Neural cell (in vitro differentiated cells): ENCODE results near the gene LRCH1. TPM values are rescaled to one million over a fixed set of nuclear protein-coding genes. Genes with fewer than 3 reads are reported as not detected.

Source experiments
- H2AFZ ChIP-seq: fragments of 200-600, 300-800 bp; sonication (generic), shearing (Covaris generic); 2 replicates; pipeline ENCODE4 v1.6.0; 2014; ENCODE audit warnings: low read depth, mild to moderate bottlenecking, antibody characterized with exemption, low read length, moderate library complexity
- H3F3A ChIP-seq: fragments of 200-600 bp; shearing (Covaris generic); 2 replicates; pipeline ENCODE4 v1.6.1; 2016; ENCODE audit warnings: mild to moderate bottlenecking, moderate library complexity, mixed read lengths, antibody characterized with exemption, low read length; ENCODE audit not compliant: insufficient read depth, poor library complexity, severe bottlenecking
- H3K27ac ChIP-seq: fragments of 200-600, 300-800 bp; sonication (generic), shearing (Covaris generic); 2 replicates; pipeline ENCODE4 v1.5.1; 2014; ENCODE audit warnings: mild to moderate bottlenecking, low read length, moderate library complexity
- H3K27me3 ChIP-seq: fragments of 300-800, 200-600 bp; sonication (generic), shearing (Covaris generic); 2 replicates; pipeline ENCODE4 v1.6.0; 2014; ENCODE audit warnings: mild to moderate bottlenecking, low read depth, low read length, moderate library complexity; ENCODE audit not compliant: insufficient read depth
- H3K36me3 ChIP-seq: fragments of 300-800, 200-600 bp; sonication (generic), shearing (Covaris generic); 2 replicates; pipeline ENCODE4 v1.5.1; 2014; ENCODE audit warnings: mild to moderate bottlenecking, antibody characterized with exemption, low read length, moderate library complexity; ENCODE audit not compliant: insufficient read depth
- H3K4me2 ChIP-seq: fragments of 300-800, 200-600 bp; sonication (generic), shearing (Covaris generic); 2 replicates; pipeline ENCODE4 v1.6.0; 2014; ENCODE audit warnings: mild to moderate bottlenecking, low read length
- H3K4me3 ChIP-seq: fragments of 300-800, 200-600 bp; sonication (generic), shearing (Covaris generic); 2 replicates; pipeline ENCODE4 v1.5.1; 2014; ENCODE audit warnings: mild to moderate bottlenecking, low read length, moderate library complexity
- H3K79me2 ChIP-seq: fragments of 200-600 bp; shearing (Covaris generic); replicated peaks from 2 replicates; pipeline ENCODE4 v1.6.0; 2014; ENCODE audit warnings: mild to moderate bottlenecking, low read length, moderate library complexity; ENCODE audit not compliant: insufficient read depth
- H3K9ac ChIP-seq: fragments of 300-800, 200-600 bp; sonication (generic), shearing (Covaris generic); 2 replicates; pipeline ENCODE4 v1.6.1; 2016; ENCODE audit warnings: mild to moderate bottlenecking, low read length, mixed read lengths
- H3K9me2 ChIP-seq: fragments of 200-600 bp; shearing (Covaris generic); 2 replicates; pipeline ENCODE4 v1.6.1; 2016; ENCODE audit warnings: mild to moderate bottlenecking, low read length, mixed read lengths; ENCODE audit not compliant: insufficient read depth
- H3K9me3 ChIP-seq: fragments of 200-600, 300-800 bp; sonication (generic), shearing (Covaris generic); 2 replicates; pipeline ENCODE4 v1.6.1; 2016; ENCODE audit warnings: mild to moderate bottlenecking, mixed run types, low read length, moderate library complexity, mixed read lengths
- H4K20me1 ChIP-seq: fragments of 200-600 bp; shearing (Covaris generic); 2 replicates; pipeline ENCODE4 v1.6.1; 2016; ENCODE audit warnings: mild to moderate bottlenecking, mixed run types; ENCODE audit not compliant: insufficient read depth
- EP300 ChIP-seq: fragments of 450-650 bp; conservative IDR thresholded peaks from 2 replicates; pipeline ENCODE4 v1.6.1; 2014; ENCODE audit warnings: antibody characterized with exemption, mild to moderate bottlenecking, moderate library complexity; ENCODE audit not compliant: poor library complexity, severe bottlenecking
- EZH2 ChIP-seq: fragments of 200-600, 300-800 bp; shearing (Covaris generic), sonication (generic); IDR thresholded peaks from 2 replicates; pipeline ENCODE4 v1.6.1; 2014; ENCODE audit warnings: antibody characterized with exemption, low read length, borderline replicate concordance, mild to moderate bottlenecking; ENCODE audit not compliant: insufficient read depth, poor library complexity, severe bottlenecking
- MXI1 ChIP-seq: fragments of 450-650 bp; conservative IDR thresholded peaks from 2 replicates; pipeline ENCODE4 v1.6.1; 2014; ENCODE audit warnings: antibody characterized with exemption, mild to moderate bottlenecking; ENCODE audit not compliant: poor library complexity, severe bottlenecking
- POLR2AphosphoS5 ChIP-seq: IDR thresholded peaks from 2 replicates; pipeline ENCODE4 v1.6.1; 2012
- RAD21 ChIP-seq: fragments of 450-650 bp; conservative IDR thresholded peaks from 2 replicates; pipeline ENCODE4 v1.6.1; 2014; ENCODE audit warnings: antibody characterized with exemption, mild to moderate bottlenecking, moderate library complexity
- SMC3 ChIP-seq: fragments of 450-650 bp; conservative IDR thresholded peaks from 2 replicates; pipeline ENCODE4 v1.6.1; 2014; ENCODE audit warnings: antibody characterized with exemption, mild to moderate bottlenecking, moderate library complexity; ENCODE audit not compliant: poor library complexity
- TAF1 ChIP-seq: IDR thresholded peaks from 2 replicates; pipeline ENCODE4 v1.6.1; 2012; ENCODE audit warnings: low read depth
- polyA plus RNA-seq: library from polyadenylated mRNA; depleted of rRNA; stranded (reverse); fragments of >200 nt; gene quantifications from 2 replicates; pipeline ENCODE4 v1.2.3, GENCODE V29; 2014
- TF ChIP-seq, protein P1 (sequence below): fragments of 450-650 bp; IDR thresholded peaks from 2 replicates; pipeline ENCODE4 v1.5.1; 2014; ENCODE audit warnings: antibody characterized with exemption, mild to moderate bottlenecking, moderate library complexity; ENCODE audit not compliant: poor library complexity, severe bottlenecking
- TF ChIP-seq, protein P2 (sequence below): IDR thresholded peaks from 2 replicates; pipeline ENCODE4 v1.6.1; 2012; ENCODE audit warnings: borderline replicate concordance

Gene LRCH1
- polyA plus RNA-seq, 1 donor from 2014 or later, result 15.4 TPM

- no peaks in the 10 kb centered on the region for H3K36me3 ChIP-seq
- H2AFZ ChIP-seq, result no peak overlapping the region
- no peak overlapping the region for H3K9ac ChIP-seq
- H3F3A ChIP-seq, result no peaks in the 10 kb centered on the region
- TF ChIP-seq POLR2AphosphoS5, result no peak
- TF ChIP-seq, protein P1, sequence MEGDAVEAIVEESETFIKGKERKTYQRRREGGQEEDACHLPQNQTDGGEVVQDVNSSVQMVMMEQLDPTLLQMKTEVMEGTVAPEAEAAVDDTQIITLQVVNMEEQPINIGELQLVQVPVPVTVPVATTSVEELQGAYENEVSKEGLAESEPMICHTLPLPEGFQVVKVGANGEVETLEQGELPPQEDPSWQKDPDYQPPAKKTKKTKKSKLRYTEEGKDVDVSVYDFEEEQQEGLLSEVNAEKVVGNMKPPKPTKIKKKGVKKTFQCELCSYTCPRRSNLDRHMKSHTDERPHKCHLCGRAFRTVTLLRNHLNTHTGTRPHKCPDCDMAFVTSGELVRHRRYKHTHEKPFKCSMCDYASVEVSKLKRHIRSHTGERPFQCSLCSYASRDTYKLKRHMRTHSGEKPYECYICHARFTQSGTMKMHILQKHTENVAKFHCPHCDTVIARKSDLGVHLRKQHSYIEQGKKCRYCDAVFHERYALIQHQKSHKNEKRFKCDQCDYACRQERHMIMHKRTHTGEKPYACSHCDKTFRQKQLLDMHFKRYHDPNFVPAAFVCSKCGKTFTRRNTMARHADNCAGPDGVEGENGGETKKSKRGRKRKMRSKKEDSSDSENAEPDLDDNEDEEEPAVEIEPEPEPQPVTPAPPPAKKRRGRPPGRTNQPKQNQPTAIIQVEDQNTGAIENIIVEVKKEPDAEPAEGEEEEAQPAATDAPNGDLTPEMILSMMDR, result no peak
- TF ChIP-seq SMC3, result no peak
- TF ChIP-seq, protein P2, sequence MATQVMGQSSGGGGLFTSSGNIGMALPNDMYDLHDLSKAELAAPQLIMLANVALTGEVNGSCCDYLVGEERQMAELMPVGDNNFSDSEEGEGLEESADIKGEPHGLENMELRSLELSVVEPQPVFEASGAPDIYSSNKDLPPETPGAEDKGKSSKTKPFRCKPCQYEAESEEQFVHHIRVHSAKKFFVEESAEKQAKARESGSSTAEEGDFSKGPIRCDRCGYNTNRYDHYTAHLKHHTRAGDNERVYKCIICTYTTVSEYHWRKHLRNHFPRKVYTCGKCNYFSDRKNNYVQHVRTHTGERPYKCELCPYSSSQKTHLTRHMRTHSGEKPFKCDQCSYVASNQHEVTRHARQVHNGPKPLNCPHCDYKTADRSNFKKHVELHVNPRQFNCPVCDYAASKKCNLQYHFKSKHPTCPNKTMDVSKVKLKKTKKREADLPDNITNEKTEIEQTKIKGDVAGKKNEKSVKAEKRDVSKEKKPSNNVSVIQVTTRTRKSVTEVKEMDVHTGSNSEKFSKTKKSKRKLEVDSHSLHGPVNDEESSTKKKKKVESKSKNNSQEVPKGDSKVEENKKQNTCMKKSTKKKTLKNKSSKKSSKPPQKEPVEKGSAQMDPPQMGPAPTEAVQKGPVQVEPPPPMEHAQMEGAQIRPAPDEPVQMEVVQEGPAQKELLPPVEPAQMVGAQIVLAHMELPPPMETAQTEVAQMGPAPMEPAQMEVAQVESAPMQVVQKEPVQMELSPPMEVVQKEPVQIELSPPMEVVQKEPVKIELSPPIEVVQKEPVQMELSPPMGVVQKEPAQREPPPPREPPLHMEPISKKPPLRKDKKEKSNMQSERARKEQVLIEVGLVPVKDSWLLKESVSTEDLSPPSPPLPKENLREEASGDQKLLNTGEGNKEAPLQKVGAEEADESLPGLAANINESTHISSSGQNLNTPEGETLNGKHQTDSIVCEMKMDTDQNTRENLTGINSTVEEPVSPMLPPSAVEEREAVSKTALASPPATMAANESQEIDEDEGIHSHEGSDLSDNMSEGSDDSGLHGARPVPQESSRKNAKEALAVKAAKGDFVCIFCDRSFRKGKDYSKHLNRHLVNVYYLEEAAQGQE, result no peak
- no peak for TF ChIP-seq RAD21
- TF ChIP-seq MXI1, result no peak
- no peak for TF ChIP-seq EP300
- no peaks in the 10 kb centered on the region for H3K27me3 ChIP-seq
- H3K9me3 ChIP-seq, result no peaks in the 10 kb centered on the region
- no peak overlapping the region for H3K4me2 ChIP-seq
- H4K20me1 ChIP-seq, result no peaks in the 10 kb centered on the region
- H3K79me2 ChIP-seq, result peaks cover 3% of the 10 kb centered on the region
- no peak overlapping the region for H3K27ac ChIP-seq
- H3K4me3 ChIP-seq, result no peak overlapping the region
- no peaks in the 10 kb centered on the region for H3K9me2 ChIP-seq
Measured at GRCh38 chr13:46605076-46605824, 52.3 kb downstream of the LRCH1 start.

DNA sequence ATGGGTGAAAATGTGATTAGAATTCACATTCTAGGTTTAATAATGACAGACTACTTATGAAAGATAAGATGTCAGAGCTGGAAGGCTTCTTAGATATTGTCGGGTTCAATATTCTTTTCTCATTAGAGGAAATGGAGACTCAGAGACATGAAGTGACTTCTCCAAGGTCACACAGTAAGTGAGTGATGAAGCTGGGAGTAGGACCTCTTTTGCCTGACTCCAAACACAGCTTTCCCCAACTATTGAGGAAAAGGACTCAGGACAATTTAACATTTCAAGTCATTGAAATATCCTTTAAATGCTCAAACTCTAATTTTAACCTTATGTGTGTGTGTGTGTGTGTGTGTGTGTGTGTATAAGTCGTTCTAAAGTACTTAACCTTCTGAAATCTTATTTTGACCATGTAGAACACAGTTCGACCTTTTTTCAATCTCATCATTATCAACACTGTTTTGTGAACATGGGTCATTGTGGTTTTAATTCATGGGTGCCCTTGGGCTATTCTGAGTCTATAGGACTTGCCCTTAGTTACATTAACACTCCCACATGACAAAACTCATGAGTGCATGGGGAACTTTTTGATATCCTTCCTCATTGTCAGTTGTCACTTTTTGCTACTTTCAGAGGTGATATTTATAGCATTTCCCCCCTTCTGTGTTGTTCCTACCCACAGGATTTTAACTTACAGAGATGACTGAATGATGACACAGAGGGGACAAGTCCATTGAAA lies 53.0 kb downstream of the LRCH1 start:
- H3K36me3 ChIP-seq, result no peaks in the 10 kb centered on the region
- peaks cover 3% of the 10 kb centered on the region for H3K79me2 ChIP-seq
- no peak overlapping the region for H3K4me2 ChIP-seq
- TF ChIP-seq EZH2, result no peak
- TF ChIP-seq SMC3, result no peak
- TF ChIP-seq POLR2AphosphoS5, result no peak
- TF ChIP-seq MXI1, result no peak
- TF ChIP-seq, protein P2, result no peak
- TF ChIP-seq EP300, result no peak
- TF ChIP-seq, protein P1, result no peak
- TF ChIP-seq TAF1, result no peak
- TF ChIP-seq RAD21, result no peak
- H4K20me1 ChIP-seq, result no peaks in the 10 kb centered on the region
- H3K4me3 ChIP-seq, result no peak overlapping the region
- no peaks in the 10 kb centered on the region for H3K27me3 ChIP-seq
- H3K9me2 ChIP-seq, result no peaks in the 10 kb centered on the region
- H2AFZ ChIP-seq, result no peak overlapping the region
- H3K9ac ChIP-seq, result no peak overlapping the region
- no peaks in the 10 kb centered on the region for H3K9me3 ChIP-seq
- H3F3A ChIP-seq, result no peaks in the 10 kb centered on the region
- H3K27ac ChIP-seq, result no peak overlapping the region
